Measurements from ENCODE around the gene MINK1.
"Not testable (repeated sequence)": the region's sequence is repeated elsewhere in the genome, so short reads cannot be mapped to it uniquely, and the experiment has no call there.

Gene MINK1

DNA sequence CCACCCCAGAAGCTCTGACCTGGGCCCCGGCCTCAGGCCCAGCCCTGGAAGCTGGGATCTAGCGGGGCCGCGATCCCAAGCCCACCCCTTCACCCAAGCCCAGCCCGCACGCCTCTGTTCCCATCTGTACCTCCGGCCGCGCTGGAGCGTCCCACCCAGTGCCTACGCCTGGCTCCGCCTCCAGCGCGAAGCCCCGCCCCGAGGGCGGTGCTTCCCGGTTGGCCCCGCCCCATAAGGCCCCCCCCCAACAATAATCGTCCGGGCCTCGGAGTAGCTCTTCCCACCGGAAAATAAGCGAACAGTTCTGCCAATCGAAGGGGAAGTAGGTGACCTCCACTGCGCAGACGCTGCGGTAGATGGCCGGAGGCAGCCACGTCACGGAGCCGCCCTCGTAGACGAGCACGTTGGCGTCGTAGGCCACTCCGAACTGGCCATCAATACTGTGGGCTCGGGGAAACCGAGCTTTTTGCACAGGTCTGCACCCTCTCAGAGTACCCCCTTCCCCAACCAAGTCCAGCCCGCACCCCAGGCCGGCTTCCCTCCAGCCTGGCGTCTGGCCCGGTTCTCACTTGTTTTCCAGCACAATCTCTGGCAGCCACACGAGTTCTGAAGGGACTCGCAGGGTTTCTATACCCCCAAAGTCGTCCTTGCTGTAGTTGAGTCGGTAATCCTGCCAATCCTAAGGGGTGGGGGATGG is 68.7 kb downstream of the MINK1 start:
- DNase-seq: no peak

GRCh38 chr17:4902540-4902939 is 69.4 kb downstream of the MINK1 start:
- DNase-seq: no peak

DNA sequence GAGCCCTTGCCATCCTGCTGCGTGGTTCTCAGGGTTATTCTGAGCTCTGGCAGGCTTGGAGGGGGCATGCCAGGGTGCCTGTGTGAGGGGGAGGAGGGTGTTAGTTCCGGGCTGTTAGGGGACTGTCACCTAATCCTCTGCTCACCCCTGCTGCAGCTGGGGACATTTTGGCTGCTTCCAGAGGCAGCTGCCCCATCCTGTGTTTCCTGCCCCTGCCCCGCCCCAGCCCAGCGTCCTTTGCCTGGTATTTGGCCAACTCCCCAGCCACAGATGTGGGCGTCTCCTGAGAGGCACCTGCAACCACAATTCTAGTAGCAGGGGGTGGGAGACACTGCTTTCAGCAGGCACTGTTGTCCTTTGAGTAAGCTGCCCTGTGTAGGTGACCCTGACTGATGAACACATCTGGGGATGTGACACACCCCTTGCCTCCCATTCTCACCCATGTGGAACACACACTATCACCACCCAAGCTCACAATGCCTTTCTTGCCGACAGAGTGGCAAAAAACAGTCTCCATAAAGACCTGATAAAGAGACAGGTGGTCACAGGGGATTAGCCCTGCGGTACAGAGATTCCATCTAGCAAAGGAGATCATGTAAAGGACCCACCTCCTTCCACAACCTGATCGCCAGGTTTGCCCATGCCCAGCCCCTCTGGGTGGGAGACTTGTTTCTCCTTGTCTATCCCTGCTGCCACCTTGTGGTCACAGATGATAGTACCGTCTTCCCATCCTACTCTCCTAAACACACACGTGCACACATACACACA is 70.1 kb downstream of the MINK1 start, which contains the start of gene CHRNE:
Gene CHRNE (minus strand): TSS at position 48 of the 768 bp plus-strand sequence. CDS start 35 bp downstream, at position 13.
- no peak for DNase-seq

GRCh38 chr17:4906642-4907041 is 73.5 kb downstream of the MINK1 start:
- not testable (repeated sequence) for DNase-seq

DNA sequence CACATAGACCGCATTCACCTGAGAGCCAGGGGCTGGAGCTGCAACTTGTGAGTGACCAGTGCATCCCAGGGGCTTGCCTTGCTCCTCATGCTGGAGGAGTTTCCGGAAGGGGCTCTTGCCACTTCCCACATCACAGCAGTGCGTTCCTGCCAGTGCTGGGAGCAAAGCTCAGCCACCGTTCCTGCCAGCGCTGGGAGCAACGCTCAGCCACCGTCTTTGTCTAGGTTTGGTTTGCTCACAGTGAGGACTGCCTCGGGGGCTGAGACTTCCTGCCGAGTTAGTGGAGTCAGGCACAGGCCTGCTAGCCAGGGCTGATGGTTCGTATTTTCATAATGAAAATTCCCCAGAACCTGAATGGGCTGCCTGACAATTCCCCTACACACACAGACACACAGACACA is 75.2 kb downstream of the MINK1 start:
- DNase-seq: no peak

DNA sequence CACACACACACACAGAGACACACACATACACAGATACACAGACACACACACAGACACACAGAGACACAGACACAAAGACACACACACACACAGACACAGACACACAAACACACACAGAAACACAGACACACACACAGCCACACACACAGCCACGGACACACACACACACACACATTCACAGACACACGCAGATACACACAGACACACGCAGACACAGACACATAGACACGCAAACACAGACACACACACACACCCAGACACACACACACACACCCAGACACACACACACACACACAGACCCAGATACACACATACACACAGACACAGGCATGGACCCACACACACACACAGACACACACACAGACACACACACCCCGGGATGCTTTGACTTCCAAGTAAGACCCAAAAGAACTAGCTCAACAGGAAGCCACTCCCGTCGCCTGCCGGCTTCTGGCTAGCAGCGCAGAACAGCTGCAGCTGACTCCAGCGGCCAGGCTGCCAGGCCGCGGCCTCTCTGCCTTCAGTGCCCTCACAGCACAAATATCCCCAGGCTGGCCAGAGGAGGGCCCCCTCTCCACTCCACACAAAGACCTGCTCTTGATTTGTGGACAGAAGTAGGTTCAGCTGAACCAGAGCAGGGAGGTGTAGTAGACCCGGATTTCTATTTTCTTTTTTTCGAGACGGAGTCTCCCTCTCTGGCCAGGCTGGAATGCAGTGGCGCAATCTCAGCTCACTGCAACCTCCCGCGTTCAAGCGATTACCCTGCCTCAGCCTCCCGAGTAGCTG is 75.8 kb downstream of the MINK1 start:
- DNase-seq: no peak

DNA sequence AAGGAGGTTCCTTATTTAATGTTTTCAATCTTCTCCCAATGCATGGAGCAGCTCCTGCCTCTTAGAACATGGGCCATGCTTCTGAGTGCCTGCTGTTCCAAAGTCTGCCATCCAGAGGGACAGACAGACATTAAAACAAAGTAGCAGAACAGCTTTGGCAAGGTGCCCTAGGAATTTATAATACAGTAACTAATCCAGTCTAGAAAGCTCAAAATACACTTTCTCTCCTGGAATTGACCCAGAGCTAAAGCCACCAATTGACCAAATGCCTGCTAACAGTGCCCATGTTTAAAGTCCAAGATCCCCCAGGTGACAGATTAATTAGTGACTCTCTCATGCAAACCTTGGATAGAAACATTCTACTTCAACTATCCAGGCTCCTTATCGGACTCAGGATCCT is 80.9 kb downstream of the MINK1 start:
- no peak for DNase-seq

- DNase-seq: not testable (repeated sequence)
Observed at GRCh38 chr17:4914551-4914950, 81.4 kb downstream of the MINK1 start.

DNA sequence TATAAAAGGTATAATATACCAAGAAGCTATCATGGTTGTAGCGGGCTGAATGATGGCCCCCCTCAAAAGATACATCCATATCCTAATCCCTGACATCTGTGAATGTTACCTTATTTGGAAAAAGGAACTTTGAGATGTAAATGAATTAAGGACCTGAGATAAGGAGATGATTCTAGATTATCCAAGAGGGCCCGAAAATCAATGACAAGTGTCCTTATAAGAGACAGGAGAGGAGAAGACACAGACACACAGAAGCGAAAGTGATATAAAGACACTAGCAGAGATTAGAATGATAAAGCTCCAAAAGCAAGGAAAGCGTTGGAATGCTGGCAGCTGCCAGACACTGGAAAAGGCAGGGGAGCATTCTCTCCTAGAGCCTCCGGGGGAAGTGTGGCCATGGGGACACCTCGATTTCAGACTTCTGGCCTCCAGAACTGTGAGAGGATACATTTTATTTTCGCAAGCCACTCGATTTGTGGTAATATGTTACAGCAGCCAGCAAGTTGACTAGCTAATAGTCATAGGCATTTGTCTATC is 86.4 kb downstream of the MINK1 start:
- no peak for DNase-seq

DNA sequence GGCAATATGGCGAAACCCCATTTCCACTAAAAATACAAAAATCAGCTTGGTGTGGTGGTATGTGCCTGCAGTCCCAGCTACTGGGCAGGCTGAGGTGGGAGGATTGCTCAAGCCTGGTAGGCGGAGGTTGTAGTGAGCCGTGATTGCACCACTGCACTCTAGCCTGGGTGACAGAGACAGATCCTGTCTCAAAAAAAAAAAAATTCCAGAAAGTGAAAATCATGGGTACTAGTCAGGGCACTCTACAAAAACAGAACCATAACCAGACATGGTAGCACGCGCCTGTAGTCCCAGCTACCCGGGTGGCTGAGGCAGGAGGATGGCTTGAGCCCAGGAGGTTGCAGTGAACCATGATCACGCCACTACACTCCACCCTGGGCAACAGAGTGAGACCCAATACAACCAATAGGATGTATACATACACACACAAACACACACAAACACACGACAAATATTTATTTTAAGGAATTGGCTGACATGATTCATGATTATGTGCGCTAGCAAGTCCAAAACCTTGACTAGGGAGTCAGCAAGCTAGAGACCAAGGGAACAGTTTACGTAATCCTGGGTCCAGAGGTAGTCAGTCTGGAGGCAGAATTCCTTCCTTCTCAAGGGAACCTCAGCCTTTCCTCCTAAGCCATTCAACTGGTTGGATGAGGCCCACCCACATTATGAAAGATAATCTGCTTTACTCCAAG is 87.4 kb downstream of the MINK1 start:
- DNase-seq: no peak

DNA sequence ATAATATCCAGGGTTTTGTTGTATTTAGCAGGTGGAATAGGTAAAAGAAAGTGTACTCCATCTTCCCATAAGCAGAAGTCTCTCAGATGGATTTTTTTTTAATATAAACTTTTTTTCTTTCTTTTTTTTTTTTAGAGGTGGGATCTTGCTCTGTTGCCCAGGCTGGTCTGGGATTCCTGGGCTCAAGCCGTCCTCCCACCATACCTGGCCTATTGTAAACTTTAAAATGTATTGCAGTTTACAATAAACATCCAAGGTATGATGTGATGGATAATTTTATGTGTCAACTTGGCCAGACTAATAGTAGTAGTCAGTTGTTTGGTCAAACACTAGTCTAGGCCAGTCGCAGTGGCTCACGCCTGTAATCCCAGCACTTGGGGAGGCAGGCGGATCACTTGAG is 88.2 kb downstream of the MINK1 start:
- no peak for DNase-seq

DNA sequence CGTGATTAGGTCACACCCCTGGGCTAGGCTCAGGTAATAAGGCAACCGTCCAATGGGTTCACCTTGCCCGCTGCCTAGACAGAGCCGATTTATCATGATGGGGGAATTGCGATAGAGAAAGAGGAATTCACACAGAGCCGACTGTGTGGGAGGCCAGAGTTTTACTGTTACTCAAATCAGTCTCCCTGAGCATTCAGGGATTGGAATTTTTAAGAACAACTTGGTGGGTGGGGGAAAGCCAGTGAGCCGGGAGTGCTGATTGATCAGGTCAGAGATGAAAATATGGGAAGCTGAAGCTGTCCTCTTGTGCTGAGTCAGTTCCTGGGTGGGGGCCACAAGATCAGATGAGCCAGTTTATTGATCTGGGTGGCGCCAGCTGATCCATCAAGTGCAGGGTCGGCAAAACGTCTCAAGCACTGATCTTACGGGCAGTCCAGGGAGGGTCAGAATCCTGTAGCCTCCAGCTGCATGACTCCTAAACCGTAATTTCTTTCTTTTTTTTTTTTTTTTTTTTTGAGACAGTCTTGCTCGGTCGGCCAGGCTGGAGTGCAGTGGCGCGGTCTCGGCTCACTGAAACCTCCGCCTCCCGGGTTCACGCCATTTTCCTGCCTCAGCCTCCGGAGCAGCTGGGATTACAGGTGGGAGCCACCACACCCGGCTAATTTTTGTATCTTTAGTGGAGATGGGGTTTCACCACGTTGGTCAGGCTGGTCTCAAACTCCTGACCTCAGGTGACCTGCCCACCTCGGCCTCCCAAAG is 93.6 kb downstream of the MINK1 start:
- DNase-seq: not testable (repeated sequence)

DNA sequence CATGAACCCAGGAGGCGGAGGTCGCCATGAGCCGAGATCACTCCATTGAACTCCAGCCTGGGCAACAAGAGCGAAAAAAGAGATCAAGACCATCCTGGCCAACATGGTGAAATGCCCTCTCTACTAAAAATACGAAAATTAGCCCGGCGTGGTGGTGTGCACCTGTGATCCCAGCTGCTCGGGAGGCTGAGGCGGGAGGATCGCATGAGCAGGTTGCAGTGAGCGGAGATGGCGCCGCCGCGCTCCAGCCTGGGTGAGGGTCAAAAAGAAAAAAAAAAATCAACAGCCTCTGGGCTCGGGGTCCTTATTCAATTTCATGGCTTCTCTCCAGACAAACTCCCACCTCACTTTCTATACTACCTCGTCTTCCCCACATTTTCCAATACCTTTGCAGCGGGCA is 95.7 kb downstream of the MINK1 start:
- DNase-seq: no peak

DNA sequence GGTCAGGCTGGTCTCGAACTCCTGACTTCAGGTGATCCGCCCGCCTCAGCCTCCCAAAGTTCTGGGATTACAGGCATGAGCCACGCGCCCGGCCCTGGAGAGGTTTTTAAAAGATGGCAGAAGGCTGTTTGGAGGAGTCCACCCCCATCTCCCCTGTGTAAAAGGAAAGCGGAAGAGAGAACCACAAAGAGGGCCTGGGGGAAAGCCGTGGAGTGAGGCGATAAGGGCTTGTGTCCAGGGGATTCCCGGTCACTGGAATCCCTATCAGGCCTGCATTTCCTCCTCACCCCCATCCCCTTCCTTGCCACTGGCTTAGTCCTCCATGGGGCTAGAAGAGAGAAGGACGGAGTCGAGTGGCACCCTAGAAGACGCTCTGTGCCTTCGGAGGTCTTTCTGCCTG is 98.8 kb downstream of the MINK1 start, which contains the start of gene GP1BA:
Gene GP1BA (plus strand): TSS at position 315 of the 400 bp plus-strand sequence. CDS start 328 bp downstream, outside the sequence.
- no peak for DNase-seq

GRCh38 chr17:4932756-4933155 is 99.6 kb downstream of the MINK1 start:
- DNase-seq: no peak

GRCh38 chr17:4933646-4934045 is 100.5 kb downstream of the MINK1 start:
- no peak for DNase-seq

- no peak for DNase-seq
Observed at GRCh38 chr17:4934173-4934979, 101.2 kb downstream of the MINK1 start.

DNA sequence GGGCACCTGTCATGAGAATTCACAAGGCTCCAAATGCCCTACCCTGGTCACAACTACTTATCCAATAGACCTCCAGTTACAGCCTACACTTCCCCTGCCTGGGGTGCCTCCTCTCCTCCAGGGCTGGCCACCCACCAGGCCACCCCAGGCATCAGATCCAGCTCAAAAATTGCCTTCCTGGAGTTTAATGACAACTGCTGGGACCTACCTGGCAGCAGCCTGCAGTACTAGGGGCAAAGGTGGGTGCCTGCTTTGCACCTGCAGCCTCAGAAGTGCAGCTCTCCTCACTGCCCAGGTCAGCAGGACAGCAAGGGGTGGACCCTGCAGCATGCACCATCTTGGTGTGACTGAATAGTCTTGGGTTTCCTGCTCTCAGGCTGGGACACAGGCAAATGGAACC is 102.5 kb downstream of the MINK1 start:
- DNase-seq: no peak

DNA sequence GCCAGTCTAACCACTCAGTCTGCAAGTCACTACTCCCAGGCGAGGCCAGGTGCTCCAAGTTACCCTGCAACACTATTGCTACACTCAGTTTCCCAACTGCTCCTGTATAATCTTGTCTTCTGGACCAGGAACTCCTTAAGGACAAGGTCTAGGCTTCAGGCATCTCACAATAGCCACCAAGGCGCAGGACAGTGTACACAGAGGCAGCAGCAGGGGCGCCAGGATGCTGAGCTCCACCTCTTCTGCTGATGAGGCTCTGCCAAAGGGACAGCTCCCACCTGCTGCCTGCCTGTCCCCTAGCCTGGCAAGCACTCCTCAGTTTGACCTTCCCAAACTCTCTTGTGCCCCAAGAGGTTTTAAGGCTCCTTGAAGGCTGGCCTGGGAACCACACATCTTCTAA is 103.3 kb downstream of the MINK1 start:
- DNase-seq: no peak

- DNase-seq: no peak
Observed at GRCh38 chr17:4937553-4937952, 104.4 kb downstream of the MINK1 start.

DNA sequence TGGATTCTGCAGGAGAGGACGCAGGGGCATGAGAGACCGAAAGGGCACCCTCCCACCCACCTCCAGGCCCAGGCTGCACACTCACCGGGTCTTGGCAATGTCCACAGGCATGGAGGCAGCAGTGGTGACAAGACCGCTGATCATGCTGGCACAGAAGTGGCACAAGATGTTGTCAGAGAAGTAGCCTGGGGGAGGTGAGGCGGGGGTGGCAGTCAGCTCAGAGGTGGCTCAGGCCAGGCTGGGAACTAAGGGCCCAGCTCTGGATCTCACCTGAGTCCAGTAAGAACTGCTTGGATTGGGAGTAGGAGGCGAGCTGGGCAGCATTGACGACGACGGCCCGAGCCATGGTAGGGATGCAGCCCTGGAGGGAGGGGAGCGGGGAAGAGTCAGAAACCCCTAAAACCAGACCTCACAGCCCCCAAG is 104.9 kb downstream of the MINK1 start:
- DNase-seq: no peak
